IMR-90 (cell line): ENCODE results near the gene SHISA6. TPM values are rescaled to one million over a fixed set of nuclear protein-coding genes. Genes with fewer than 3 reads are reported as not detected.

Experiments used
- ATAC-seq: fragments of 200-7000 bp; cut with Tn5 transposase; 2 replicates; pipeline ENCODE4 v1.9.1; 2020; ENCODE audit warnings: low read depth, mild to moderate bottlenecking, moderate library complexity
- BruUV-seq: library from RNA; stranded (reverse); fragments of 400-500 nt; replicated peaks from 2 replicates; lab custom pipeline; 2021; lab: Mats Ljungman, UMichigan
- CTCF ChIA-PET: fragments of 300-600 bp; formaldehyde crosslinking; extraction: SDS; loops from one replicate; lab custom pipeline; 2021; ENCODE audit warnings: antibody characterized with exemption; lab: Yijun Ruan, JAX
- POLR2A ChIA-PET: fragments of 300-600 bp; sonication (Branson Sonifier 250); formaldehyde crosslinking; loops from one replicate; lab custom pipeline; 2022; ENCODE audit warnings: antibody characterized with exemption; ENCODE audit not compliant: unreplicated experiment; lab: Charles Lee
- DNase-seq: peaks from one replicate; pipeline ENCODE4 v3.0.0; 2013
- H2AFZ ChIP-seq: replicated peaks from 2 replicates; pipeline ENCODE3; 2013; ENCODE audit warnings: low read length, mild to moderate bottlenecking; ENCODE audit not compliant: poor library complexity
- H2AK5ac ChIP-seq: 2 replicates; pipeline ENCODE4 v1.6.1; 2013; ENCODE audit warnings: low read depth, low read length, inconsistent platforms
- H2AK9ac ChIP-seq: replicated peaks from 2 replicates; pipeline ENCODE3; 2013; ENCODE audit warnings: mild to moderate bottlenecking, low read depth, low read length, moderate library complexity; ENCODE audit not compliant: poor library complexity
- H2BK120ac ChIP-seq: 2 replicates; pipeline ENCODE4 v1.6.1; 2013; ENCODE audit warnings: low read depth, low read length, inconsistent platforms
- H2BK15ac ChIP-seq: 3 replicates; pipeline ENCODE4 v1.6.1; 2013; ENCODE audit warnings: low read depth, low read length, inconsistent platforms
- H2BK20ac ChIP-seq: 2 replicates; pipeline ENCODE4 v1.6.1; 2013; ENCODE audit warnings: low read depth, mild to moderate bottlenecking, inconsistent platforms, low read length, moderate library complexity
- H2BK5ac ChIP-seq: 2 replicates; pipeline ENCODE4 v1.6.1; 2013; ENCODE audit warnings: mild to moderate bottlenecking, low read depth, low read length, inconsistent platforms; ENCODE audit not compliant: poor library complexity, severe bottlenecking
- H3K14ac ChIP-seq: replicated peaks from 2 replicates; pipeline ENCODE4 v1.6.1; 2013; ENCODE audit warnings: low read depth, low read length, inconsistent platforms
- H3K18ac ChIP-seq: 2 replicates; pipeline ENCODE4 v1.6.1; 2013; ENCODE audit warnings: low read depth, low read length, control low read depth
- H3K23ac ChIP-seq: 2 replicates; pipeline ENCODE4 v1.6.1; 2013; ENCODE audit warnings: low read depth, low read length, inconsistent platforms
- H3K27ac ChIP-seq: 2 replicates; pipeline ENCODE4 v1.5.1; 2013; ENCODE audit warnings: mild to moderate bottlenecking, control low read depth, low read length; ENCODE audit not compliant: insufficient read depth
- H3K27me3 ChIP-seq: 2 replicates; pipeline ENCODE4 v1.6.1; 2013; ENCODE audit warnings: low read length; ENCODE audit not compliant: control insufficient read depth, insufficient read depth
- H3K36me3 ChIP-seq: 2 replicates; pipeline ENCODE4 v1.6.1; 2013; ENCODE audit warnings: low read length, mixed read lengths; ENCODE audit not compliant: control insufficient read depth, insufficient read depth
- H3K4ac ChIP-seq: 2 replicates; pipeline ENCODE4 v1.6.1; 2013; ENCODE audit warnings: low read depth, low read length, inconsistent platforms
- H3K4me1 ChIP-seq: 2 replicates; pipeline ENCODE4 v1.6.1; 2013; ENCODE audit warnings: low read length, mixed read lengths; ENCODE audit not compliant: control insufficient read depth, insufficient read depth
- H3K4me2 ChIP-seq: 2 replicates; pipeline ENCODE4 v1.6.1; 2013; ENCODE audit warnings: low read depth, mild to moderate bottlenecking, control low read depth, low read length, moderate library complexity
- H3K4me3 ChIP-seq: 2 replicates; pipeline ENCODE4 v1.5.1; 2013; ENCODE audit warnings: low read depth, mild to moderate bottlenecking, control low read depth, low read length, moderate library complexity; ENCODE audit not compliant: insufficient read depth
- H3K56ac ChIP-seq: 2 replicates; pipeline ENCODE4 v1.6.1; 2013; ENCODE audit warnings: low read length, inconsistent platforms; ENCODE audit not compliant: insufficient read depth; ENCODE audit errors: extremely low read depth
- H3K79me1 ChIP-seq, 2 experiments: 2 replicates each; pipeline ENCODE4 v1.6.1; 2013; ENCODE audit warnings: low read length in 2 of 2, inconsistent platforms in 1 of 2, low read depth in 1 of 2
- H3K9ac ChIP-seq: 2 replicates; pipeline ENCODE4 v1.6.1; 2013; ENCODE audit warnings: low read depth, low read length, control low read depth
- H3K9me1 ChIP-seq: 2 replicates; pipeline ENCODE4 v1.6.1; 2013; ENCODE audit warnings: low read length, inconsistent platforms; ENCODE audit not compliant: insufficient read depth
- H3K9me3 ChIP-seq: 2 replicates; pipeline ENCODE4 v1.6.1; 2013; ENCODE audit warnings: low read length; ENCODE audit not compliant: control insufficient read depth, insufficient read depth
- H4K20me1 ChIP-seq: 2 replicates; pipeline ENCODE4 v1.6.1; 2013; ENCODE audit warnings: low read length, inconsistent platforms; ENCODE audit not compliant: insufficient read depth
- H4K5ac ChIP-seq: 2 replicates; pipeline ENCODE4 v1.6.1; 2013; ENCODE audit warnings: mild to moderate bottlenecking, low read depth, low read length, control low read depth
- H4K8ac ChIP-seq, 2 experiments: 2 replicates each; pipeline ENCODE4 v1.6.1; 2013; ENCODE audit warnings: low read depth in 2 of 2, low read length in 2 of 2, control low read depth in 1 of 2, inconsistent platforms in 1 of 2
- H4K91ac ChIP-seq: 2 replicates; pipeline ENCODE4 v1.6.1; 2013; ENCODE audit warnings: low read depth, low read length, inconsistent platforms; ENCODE audit not compliant: insufficient read depth
- ELK1 ChIP-seq: fragments of 150-350 bp; IDR thresholded peaks from 2 replicates; pipeline ENCODE4 v1.6.1; 2016; ENCODE audit warnings: low read depth, mild to moderate bottlenecking, low read length, moderate library complexity, borderline replicate concordance
- WGBS, 2 experiments: methylation state at CpG; one replicate each; pipeline versions ENCODE4 v1.1.5 to v1.1.7; 2013; ENCODE audit warnings: missing lambda C conversion rate in 2 of 2; ENCODE audit not compliant: insufficient read length in 1 of 2; ENCODE audit errors: extremely low coverage in 2 of 2; 5-methylcytosine and 5-hydroxymethylcytosine counted together
- dilution Hi-C: fragments of 300-500 bp; cut with HindIII; formaldehyde crosslinking; loops from one replicate; pipeline ENCODE4 v1.14.3; 2018; ENCODE audit warnings: low sequenced_read_pairs; ENCODE audit not compliant: unreplicated experiment
- in situ Hi-C: fragments of 300-500 bp; cut with MboI; formaldehyde crosslinking; loops from 3 replicates; pipeline ENCODE4 v1.14.3; 2019; ENCODE audit warnings: low sequenced_read_pairs, inconsistent platforms, mixed read lengths
- intact Hi-C: fragments of 100-400 bp; cut with micrococcal nuclease; formaldehyde crosslinking; loops from 2 replicates; pipeline ENCODE4 v1.10.0; 2022
- polyA plus RNA-seq, 3 experiments: library from polyadenylated mRNA; depleted of rRNA; stranded (reverse); fragments of >200 nt; gene quantifications; 2 replicates each; pipeline ENCODE4 v1.2.3, GENCODE V29; 2012; ENCODE audit warnings: low replicate concordance in 1 of 3
- total RNA-seq: library from RNA; depleted of rRNA; stranded (reverse); fragments of >200 nt; gene quantifications from 2 replicates; pipeline ENCODE4 v1.2.3, GENCODE V29; 2012
- TF ChIP-seq, protein P1 (sequence below): conservative IDR thresholded peaks from 2 replicates; pipeline ENCODE4 v1.5.1; 2012; ENCODE audit warnings: mild to moderate bottlenecking, low read depth, low read length, improper control_type of control experiment

Gene SHISA6
- total and polyA plus RNA-seq, 2 of the 4 experiments (the other 2 are of a cell fraction): not detected

DNA sequence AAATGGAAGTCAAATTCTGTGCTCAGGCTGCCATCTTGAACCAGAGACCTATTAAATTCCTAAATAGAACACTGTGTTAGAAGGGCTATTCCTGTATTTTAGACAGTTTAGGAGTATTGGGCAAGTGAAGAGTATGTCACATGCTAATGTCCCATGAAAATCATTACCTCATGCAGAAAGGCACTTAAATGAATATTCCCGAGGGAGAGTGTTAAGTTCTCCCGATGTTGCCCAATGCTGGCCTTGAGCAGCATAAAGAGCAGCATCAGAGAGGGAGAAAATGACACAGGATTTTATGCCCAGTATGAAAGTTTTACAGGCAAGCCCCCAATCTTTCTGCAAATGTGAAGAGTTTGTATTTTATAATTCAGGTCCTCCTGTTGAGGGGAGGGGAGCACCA, 28.2 kb upstream of the SHISA6 start:
- H3K9me3 ChIP-seq: peaks cover 17% of the 10 kb centered on the region
- CTCF ChIA-PET: no interaction called here
- intact Hi-C loops: no loop called here
- no peak overlapping the region for H3K4me2 ChIP-seq
- no TSS peak for BruUV-seq
- no peak overlapping the region for H3K14ac ChIP-seq
- no peak overlapping the region for H4K5ac ChIP-seq
- H3K18ac ChIP-seq: no peak overlapping the region
- no peak overlapping the region for H3K4ac ChIP-seq
- no peak overlapping the region for H3K9ac ChIP-seq
- H3K9me1 ChIP-seq: no peaks in the 10 kb centered on the region
- no peaks in the 10 kb centered on the region for H4K20me1 ChIP-seq
- no peaks in the 10 kb centered on the region for H3K36me3 ChIP-seq
- H3K4me3 ChIP-seq: no peak overlapping the region
- no peak overlapping the region for H2BK20ac ChIP-seq
- H4K91ac ChIP-seq: no peak overlapping the region
- TF ChIP-seq, protein P1, sequence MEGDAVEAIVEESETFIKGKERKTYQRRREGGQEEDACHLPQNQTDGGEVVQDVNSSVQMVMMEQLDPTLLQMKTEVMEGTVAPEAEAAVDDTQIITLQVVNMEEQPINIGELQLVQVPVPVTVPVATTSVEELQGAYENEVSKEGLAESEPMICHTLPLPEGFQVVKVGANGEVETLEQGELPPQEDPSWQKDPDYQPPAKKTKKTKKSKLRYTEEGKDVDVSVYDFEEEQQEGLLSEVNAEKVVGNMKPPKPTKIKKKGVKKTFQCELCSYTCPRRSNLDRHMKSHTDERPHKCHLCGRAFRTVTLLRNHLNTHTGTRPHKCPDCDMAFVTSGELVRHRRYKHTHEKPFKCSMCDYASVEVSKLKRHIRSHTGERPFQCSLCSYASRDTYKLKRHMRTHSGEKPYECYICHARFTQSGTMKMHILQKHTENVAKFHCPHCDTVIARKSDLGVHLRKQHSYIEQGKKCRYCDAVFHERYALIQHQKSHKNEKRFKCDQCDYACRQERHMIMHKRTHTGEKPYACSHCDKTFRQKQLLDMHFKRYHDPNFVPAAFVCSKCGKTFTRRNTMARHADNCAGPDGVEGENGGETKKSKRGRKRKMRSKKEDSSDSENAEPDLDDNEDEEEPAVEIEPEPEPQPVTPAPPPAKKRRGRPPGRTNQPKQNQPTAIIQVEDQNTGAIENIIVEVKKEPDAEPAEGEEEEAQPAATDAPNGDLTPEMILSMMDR: no peak
- TF ChIP-seq ELK1: no peak
- no CpG with 5 or more reads among the region's 2 CpGs for WGBS, 2 experiments
- no peak overlapping the region for H2AFZ ChIP-seq
- H2AK5ac ChIP-seq: no peak overlapping the region
- H3K4me1 ChIP-seq: no peaks in the 10 kb centered on the region
- H3K79me1 ChIP-seq: no peaks in the 10 kb centered on the region
- no peak overlapping the region for H2BK15ac ChIP-seq
- no peak overlapping the region for H3K23ac ChIP-seq
- ATAC-seq (no peak), DNase-seq (no peak)
- dilution Hi-C loops: no loop called here
- H4K8ac ChIP-seq: no peak overlapping the region
- H2BK120ac ChIP-seq: no peak overlapping the region
- POLR2A ChIA-PET: no interaction called here
- no peak overlapping the region for H2AK9ac ChIP-seq
- in situ Hi-C loops: no loop called here
- H3K27me3 ChIP-seq: no peaks in the 10 kb centered on the region
- no peak overlapping the region for H2BK5ac ChIP-seq
- no peak overlapping the region for H3K27ac ChIP-seq
- H3K56ac ChIP-seq: no peak overlapping the region
